K562 (cell line): ENCODE results near the gene LMBR1L. TPM values are rescaled to one million over a fixed set of nuclear protein-coding genes. Genes with fewer than 3 reads are reported as not detected.
A peak's percentile ranks its signal among the peaks of the same experiment; 100 is the strongest.

Experiments
- ARHGAP35 ChIP-seq: fragments of 450-650 bp; IDR thresholded peaks from 2 replicates; pipeline ENCODE4 v1.6.1; 2018; ENCODE audit not compliant: partially characterized antibody
- BACH1 ChIP-seq: fragments of 200-800 bp; sonication (Bioruptor generic); IDR thresholded peaks from 2 replicates; pipeline ENCODE4 v1.6.1; 2016; ENCODE audit warnings: missing genetic modification characterization, missing compliant biosample characterization
- HDAC2 ChIP-seq: fragments of 450-650 bp; IDR thresholded peaks from 2 replicates; pipeline ENCODE4 v1.6.1; 2016; ENCODE audit warnings: mild to moderate bottlenecking
- ILF3 ChIP-seq: fragments of 450-650 bp; IDR thresholded peaks from 2 replicates; pipeline ENCODE4 v1.6.1; 2018; ENCODE audit warnings: antibody characterized with exemption, mild to moderate bottlenecking, moderate library complexity, borderline replicate concordance
- KDM1A ChIP-seq, 2 experiments: fragments of 450-650 bp; IDR thresholded peaks; 2 replicates each; pipeline ENCODE4 v1.6.1; 2016; ENCODE audit warnings: mild to moderate bottlenecking in 2 of 2
- MAFG ChIP-seq: fragments of 450-650 bp; conservative IDR thresholded peaks from 2 replicates; pipeline ENCODE4 v1.6.1; 2016; ENCODE audit warnings: missing genetic modification characterization, missing compliant biosample characterization
- POLR2AphosphoS5 ChIP-seq: IDR thresholded peaks from 2 replicates; pipeline ENCODE4 v1.6.1; 2011; ENCODE audit warnings: mild to moderate bottlenecking, low read depth, low read length, moderate library complexity; ENCODE audit not compliant: control insufficient read depth, insufficient read depth
- SIN3A ChIP-seq, 2 experiments: fragments of 150-350 bp in 1 of 2; IDR thresholded peaks; 2 replicates each; pipeline ENCODE4 v1.6.1; 2011 to 2016; ENCODE audit warnings: borderline replicate concordance in 2 of 2, low read depth in 2 of 2, low read length in 2 of 2, mild to moderate bottlenecking in 2 of 2, moderate library complexity in 2 of 2; ENCODE audit not compliant: control insufficient read depth in 1 of 2
- SLC30A9 ChIP-seq: fragments of 250-450 bp; sonication (Bioruptor Pico); IDR thresholded peaks from 2 replicates; pipeline ENCODE4 v1.8.0; 2022; ENCODE audit warnings: mild to moderate bottlenecking, moderate library complexity
- SRF ChIP-seq, 2 experiments: fragments of 250-450, 450-650 bp in 1 of 2; sonication (Bioruptor Pico) in 1 of 2; sonication (generic) in 1 of 2; formaldehyde crosslinking; IDR thresholded peaks; 2 replicates each; pipeline versions ENCODE4 v1.5.0 to v1.5.1; 2020 to 2022; ENCODE audit warnings: mild to moderate bottlenecking in 1 of 2, missing genetic modification reagents in 1 of 2
- TCFL5 ChIP-seq: fragments of 250-450 bp; sonication (Bioruptor Pico); conservative IDR thresholded peaks from 2 replicates; pipeline ENCODE4 v1.6.1; 2021; ENCODE audit warnings: mild to moderate bottlenecking, moderate library complexity, matching md5 sums
- ZNF699 ChIP-seq: fragments of 250-450 bp; sonication (Bioruptor Pico); IDR thresholded peaks from 2 replicates; pipeline ENCODE4 v1.8.0; 2021; ENCODE audit warnings: mild to moderate bottlenecking, moderate library complexity; ENCODE audit not compliant: insufficient replicate concordance
- ZNF780A ChIP-seq: fragments of 250-450 bp; sonication (Bioruptor Pico); IDR thresholded peaks from 2 replicates; pipeline ENCODE4 v1.5.0; 2021; ENCODE audit warnings: mild to moderate bottlenecking
- polyA plus RNA-seq, 8 experiments: library from polyadenylated mRNA; depleted of rRNA in 4 of 8; stranded (reverse) in 5 of 8; unstranded in 3 of 8; fragments of >200 nt; fragmentation: Nextera tagmentation in 2 of 8; fragmentation: Illumina TruSeq in 1 of 8; extraction: Ambion mirVana in 2 of 8; extraction: Trizol in 1 of 8; gene quantifications; 2 replicates each; pipeline versions ENCODE4 v1.2.1 to v1.2.3, GENCODE V29; 2011 to 2014; ENCODE audit warnings: inconsistent platforms in 1 of 8, missing spikeins in 1 of 8
- total RNA-seq, 7 experiments: library from RNA; depleted of rRNA in 6 of 7; stranded (reverse); fragments of >200 nt in 6 of 7; fragmentation: Illumina TruSeq in 2 of 7; extraction: Trizol in 2 of 7; gene quantifications; 2 replicates each; pipeline versions ENCODE4 v1.2.1 to v1.2.3, GENCODE V29; 2011 to 2021; ENCODE audit warnings: low replicate concordance in 1 of 7
- TF ChIP-seq, protein P1 (sequence below): fragments of 250-450 bp; sonication (Bioruptor Pico); IDR thresholded peaks from 2 replicates; pipeline ENCODE4 v1.5.0; 2021; ENCODE audit warnings: mild to moderate bottlenecking, moderate library complexity
- TF ChIP-seq, protein P2 (sequence below): fragments of 250-450 bp; sonication (Bioruptor Pico); IDR thresholded peaks from 2 replicates; pipeline ENCODE4 v1.4.0; 2020
- TF ChIP-seq, protein P3 (sequence below): sonication (generic); formaldehyde crosslinking; IDR thresholded peaks from 2 replicates; pipeline ENCODE4 v1.8.1; 2023; ENCODE audit warnings: mild to moderate bottlenecking, missing genetic modification reagents
- TF ChIP-seq, protein P4 (sequence below): conservative IDR thresholded peaks from 2 replicates; pipeline ENCODE4 v1.6.1; 2011; ENCODE audit warnings: low read depth, mild to moderate bottlenecking, low read length; ENCODE audit not compliant: control insufficient read depth

Gene LMBR1L
- total and polyA plus RNA-seq, 9 of the 15 experiments (the other 6 are each of a cell fraction or from before 2014, with no cell fraction given): 2.5 to 57.0 (median 31.1) TPM

DNA sequence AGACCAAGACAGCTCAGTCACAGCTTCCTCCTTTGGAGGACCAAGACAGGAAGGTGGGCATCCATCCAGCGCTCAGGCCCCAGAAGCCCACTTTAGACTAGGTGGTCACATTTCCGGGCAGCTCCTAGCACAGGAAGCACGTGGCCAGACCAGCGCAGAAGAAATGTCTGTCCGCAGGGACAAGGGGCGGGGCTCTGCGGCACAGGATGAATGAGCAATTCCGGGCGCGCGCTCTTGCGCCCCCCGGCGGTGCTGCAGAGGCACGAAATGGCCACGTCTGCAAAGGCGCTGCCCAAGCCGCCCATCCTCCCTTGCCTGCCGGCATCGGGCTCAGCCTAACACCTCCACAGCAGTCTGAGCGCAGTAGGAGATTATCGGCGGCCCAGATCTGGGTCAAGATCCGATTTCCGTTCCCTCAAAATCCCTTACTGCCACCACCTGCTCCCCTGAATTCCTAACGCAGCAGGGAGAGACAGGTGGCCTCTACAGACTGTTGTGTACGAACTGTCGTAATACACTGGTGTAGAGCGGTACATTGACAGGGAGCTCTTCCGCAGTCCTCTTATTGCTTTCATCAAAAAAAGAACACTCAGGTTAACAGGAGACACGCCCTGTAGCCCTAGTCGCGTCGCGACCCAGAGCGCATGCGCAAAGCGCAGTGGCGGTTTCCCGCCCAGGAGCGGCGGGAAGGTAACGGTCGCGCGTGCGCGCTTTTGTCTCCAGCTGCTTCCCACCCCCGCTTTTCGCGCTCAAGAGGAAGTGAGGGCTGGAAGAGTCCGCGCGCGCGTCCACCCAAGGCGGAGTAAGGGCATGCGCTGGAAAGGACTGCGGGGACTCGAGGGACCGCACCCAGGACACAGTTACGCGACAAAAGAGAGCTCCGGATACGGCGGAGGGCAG lies 19.8 kb upstream of the LMBR1L start (continued):
- TF ChIP-seq, protein P1, sequence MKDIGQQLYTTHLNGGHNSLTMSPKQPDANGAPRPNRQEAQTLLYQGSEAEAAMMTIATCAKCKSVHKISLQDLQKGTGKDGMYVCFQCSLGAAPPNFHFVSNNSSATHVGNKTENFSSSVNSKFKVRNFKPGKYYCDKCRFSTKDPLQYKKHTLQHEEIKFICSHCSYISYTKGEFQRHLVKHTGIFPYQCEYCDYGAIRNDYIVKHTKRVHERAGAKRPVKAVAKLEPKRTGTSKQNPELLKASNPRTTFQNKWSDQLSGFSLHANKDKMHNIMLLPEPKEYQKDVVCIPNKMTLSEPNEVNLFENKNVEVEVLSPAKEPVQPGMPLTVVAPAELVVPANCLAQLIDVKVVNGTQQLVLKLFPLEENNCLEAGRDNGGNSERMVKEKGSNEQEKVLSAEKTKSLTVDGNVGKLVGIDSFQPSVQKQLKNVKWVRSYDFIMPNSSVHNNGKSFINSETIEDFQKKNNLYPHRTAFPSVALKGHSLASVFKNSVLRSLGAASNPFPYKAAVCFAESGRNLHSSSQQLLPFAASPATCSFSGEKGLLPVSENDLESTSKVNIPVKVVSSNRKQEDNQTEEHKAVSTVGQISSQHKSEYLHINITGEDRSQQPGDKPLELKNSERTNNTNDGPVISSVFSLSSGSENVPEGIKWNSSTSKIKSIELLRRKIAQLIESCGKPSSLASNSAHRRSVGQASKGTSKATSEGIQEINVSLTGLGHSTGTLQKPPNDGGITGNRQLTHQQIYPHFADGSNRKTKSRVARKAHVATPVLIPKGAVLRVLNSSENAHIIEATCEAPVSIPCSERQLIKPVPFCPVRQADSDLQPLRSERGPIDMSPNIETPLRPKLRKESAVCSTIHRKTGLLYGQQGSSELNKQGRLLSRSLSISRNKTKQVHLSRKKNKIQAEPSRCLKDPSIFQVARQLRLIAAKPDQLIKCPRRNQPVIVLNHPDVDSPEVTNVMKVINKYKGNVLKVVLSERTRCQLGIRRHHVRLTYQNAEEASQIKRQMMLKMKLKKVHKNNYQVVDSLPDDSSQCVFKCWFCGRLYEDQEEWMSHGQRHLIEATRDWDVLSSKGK (CRISPR knock-in tag): no peak
- TF ChIP-seq KDM1A (IDR thresholded peaks at IDR 0.05) (no peak), POLR2AphosphoS5 (peak; percentile 67), SLC30A9 (CRISPR knock-in tag) (no peak), ZNF780A (CRISPR knock-in tag) (no peak), SIN3A (IDR thresholded peaks at IDR 0.05; ENCODE audit: borderline replicate concordance in 2 of 2, control insufficient read depth in 1 of 2, low read depth in 2 of 2, low read length in 2 of 2) (peak; percentile 88 to 98), SRF (CRISPR knock-in tag; IDR thresholded peaks at IDR 0.05) (peak in 1 of 2 experiments; percentile 66; a peak in 3 of 4 replicates), ILF3 (peak; percentile 38; the same call in 1 of the 2 replicates), BACH1 (tag) (no peak; the same call in 1 of the 2 replicates), ARHGAP35 (no peak), MAFG (tag) (peak; percentile 64), HDAC2 (peak; percentile 91; the same call in 1 of the 2 replicates), TCFL5 (no peak; the same call in 1 of the 2 replicates), ZNF699 (CRISPR knock-in tag) (no peak)
- TF ChIP-seq, protein P2, sequence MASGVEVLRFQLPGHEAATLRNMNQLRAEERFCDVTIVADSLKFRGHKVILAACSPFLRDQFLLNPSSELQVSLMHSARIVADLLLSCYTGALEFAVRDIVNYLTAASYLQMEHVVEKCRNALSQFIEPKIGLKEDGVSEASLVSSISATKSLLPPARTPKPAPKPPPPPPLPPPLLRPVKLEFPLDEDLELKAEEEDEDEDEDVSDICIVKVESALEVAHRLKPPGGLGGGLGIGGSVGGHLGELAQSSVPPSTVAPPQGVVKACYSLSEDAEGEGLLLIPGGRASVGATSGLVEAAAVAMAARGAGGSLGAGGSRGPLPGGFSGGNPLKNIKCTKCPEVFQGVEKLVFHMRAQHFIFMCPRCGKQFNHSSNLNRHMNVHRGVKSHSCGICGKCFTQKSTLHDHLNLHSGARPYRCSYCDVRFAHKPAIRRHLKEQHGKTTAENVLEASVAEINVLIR (CRISPR knock-in tag): no peak
- TF ChIP-seq, protein P3, sequence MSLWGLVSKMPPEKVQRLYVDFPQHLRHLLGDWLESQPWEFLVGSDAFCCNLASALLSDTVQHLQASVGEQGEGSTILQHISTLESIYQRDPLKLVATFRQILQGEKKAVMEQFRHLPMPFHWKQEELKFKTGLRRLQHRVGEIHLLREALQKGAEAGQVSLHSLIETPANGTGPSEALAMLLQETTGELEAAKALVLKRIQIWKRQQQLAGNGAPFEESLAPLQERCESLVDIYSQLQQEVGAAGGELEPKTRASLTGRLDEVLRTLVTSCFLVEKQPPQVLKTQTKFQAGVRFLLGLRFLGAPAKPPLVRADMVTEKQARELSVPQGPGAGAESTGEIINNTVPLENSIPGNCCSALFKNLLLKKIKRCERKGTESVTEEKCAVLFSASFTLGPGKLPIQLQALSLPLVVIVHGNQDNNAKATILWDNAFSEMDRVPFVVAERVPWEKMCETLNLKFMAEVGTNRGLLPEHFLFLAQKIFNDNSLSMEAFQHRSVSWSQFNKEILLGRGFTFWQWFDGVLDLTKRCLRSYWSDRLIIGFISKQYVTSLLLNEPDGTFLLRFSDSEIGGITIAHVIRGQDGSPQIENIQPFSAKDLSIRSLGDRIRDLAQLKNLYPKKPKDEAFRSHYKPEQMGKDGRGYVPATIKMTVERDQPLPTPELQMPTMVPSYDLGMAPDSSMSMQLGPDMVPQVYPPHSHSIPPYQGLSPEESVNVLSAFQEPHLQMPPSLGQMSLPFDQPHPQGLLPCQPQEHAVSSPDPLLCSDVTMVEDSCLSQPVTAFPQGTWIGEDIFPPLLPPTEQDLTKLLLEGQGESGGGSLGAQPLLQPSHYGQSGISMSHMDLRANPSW: no peak; the same call in 1 of the 2 replicates
- TF ChIP-seq, protein P4, sequence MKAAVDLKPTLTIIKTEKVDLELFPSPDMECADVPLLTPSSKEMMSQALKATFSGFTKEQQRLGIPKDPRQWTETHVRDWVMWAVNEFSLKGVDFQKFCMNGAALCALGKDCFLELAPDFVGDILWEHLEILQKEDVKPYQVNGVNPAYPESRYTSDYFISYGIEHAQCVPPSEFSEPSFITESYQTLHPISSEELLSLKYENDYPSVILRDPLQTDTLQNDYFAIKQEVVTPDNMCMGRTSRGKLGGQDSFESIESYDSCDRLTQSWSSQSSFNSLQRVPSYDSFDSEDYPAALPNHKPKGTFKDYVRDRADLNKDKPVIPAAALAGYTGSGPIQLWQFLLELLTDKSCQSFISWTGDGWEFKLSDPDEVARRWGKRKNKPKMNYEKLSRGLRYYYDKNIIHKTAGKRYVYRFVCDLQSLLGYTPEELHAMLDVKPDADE: peak; percentile 87; the same call in 1 of the 2 replicates
